ENCODE results near the gene NRG3. TPM values are rescaled to one million over a fixed set of nuclear protein-coding genes. Genes with fewer than 3 reads are reported as not detected.

The NRG3 gene
- total RNA-seq, 1 experiment from 2014 or later, result not detected

- DNase-seq (ENCODE audit: low read depth, low spot score) (no peak), ATAC-seq (no peak)
- no peaks in the 10 kb centered on the region for H4K20me1 ChIP-seq (ENCODE audit: insufficient read depth)
- peaks cover 5 to 15% of the 10 kb centered on the region in 2 experiments; a peak in 2 of 4 replicates for H3K9me3 ChIP-seq (ENCODE audit: control insufficient read depth in 1 of 2, insufficient read depth in 1 of 2, low read depth in 1 of 2, low read length in 2 of 2)
- no peaks in the 10 kb centered on the region for H3K79me2 ChIP-seq (ENCODE audit: insufficient read depth, low read length)
- ChIA-PET RAD21 (ENCODE audit: low non-redundant PET in 1 of 2, low total read pairs in 2 of 2, uncharacterized antibody in 2 of 2, unreplicated experiment in 2 of 2) (no interaction called here), CTCF (no interaction called here), POLR2A (no interaction called here)
- no peaks in the 10 kb centered on the region for H3K27me3 ChIP-seq (ENCODE audit: insufficient read depth, low read length)
- no TSS peak for BruUV-seq (replicated peaks)
- no peak overlapping the region for H3K27ac ChIP-seq (ENCODE audit: low read depth, low read length)
- no peak overlapping the region for H3K4me3 ChIP-seq (replicated peaks in 1 of 2; ENCODE audit: low read depth in 1 of 2, low read length in 2 of 2)
- no peaks in the 10 kb centered on the region for H3K36me3 ChIP-seq (ENCODE audit: control insufficient read depth in 1 of 2, insufficient read depth in 2 of 2, low read length in 2 of 2)
- no peak for TF ChIP-seq EZH2 (IDR thresholded peaks at IDR 0.05)
- no peak for TF ChIP-seq SIN3A (IDR thresholded peaks at IDR 0.05; ENCODE audit: low read depth)
- H3K4me1 ChIP-seq (ENCODE audit: control insufficient read depth in 1 of 2, insufficient read depth in 2 of 2, low read length in 2 of 2), result no peaks in the 10 kb centered on the region
- H3K9ac ChIP-seq (ENCODE audit: low read length), result no peak overlapping the region
- H3K4me2 ChIP-seq (ENCODE audit: low read length), result no peak overlapping the region
- H3K9me2 ChIP-seq (ENCODE audit: insufficient read depth), result no peaks in the 10 kb centered on the region
- intact Hi-C loops (cut with micrococcal nuclease), result no loop called here
- H2AFZ ChIP-seq (ENCODE audit: low read depth, low read length, poor library complexity, severe bottlenecking), result no peak overlapping the region
Measured at GRCh38 chr10:82890573-82890972, 1015.6 kb downstream of the NRG3 start.

GRCh38 chr10:82908096-82908495 lies 1033.1 kb downstream of the NRG3 start:
- intact Hi-C loops (cut with micrococcal nuclease), result no loop called here
- DNase-seq (ENCODE audit: low read depth, low spot score) (no peak), ATAC-seq (no peak)
- H3K27ac ChIP-seq (ENCODE audit: low read depth, low read length), result no peak overlapping the region
- RAD21 ChIA-PET (ENCODE audit: low non-redundant PET in 1 of 2, low total read pairs in 2 of 2, uncharacterized antibody in 2 of 2, unreplicated experiment in 2 of 2), result no interaction called here
- POLR2A ChIA-PET, result no interaction called here
- BruUV-seq (replicated peaks), result no TSS peak
- no peaks in the 10 kb centered on the region for H3K27me3 ChIP-seq (ENCODE audit: insufficient read depth, low read length)
- no peak overlapping the region for H3K4me3 ChIP-seq (replicated peaks in 1 of 2; ENCODE audit: low read depth in 1 of 2, low read length in 2 of 2)
- H3K9me3 ChIP-seq (ENCODE audit: control insufficient read depth in 1 of 2, insufficient read depth in 1 of 2, low read depth in 1 of 2, low read length in 2 of 2), result peaks cover 5 to 28% of the 10 kb centered on the region in 2 experiments; a peak in 3 of 4 replicates
- no peak overlapping the region for H3K9ac ChIP-seq (ENCODE audit: low read length)
- no peaks in the 10 kb centered on the region for H3K4me1 ChIP-seq (ENCODE audit: control insufficient read depth in 1 of 2, insufficient read depth in 2 of 2, low read length in 2 of 2)
- no peaks in the 10 kb centered on the region for H4K20me1 ChIP-seq (ENCODE audit: insufficient read depth)
- H3K9me2 ChIP-seq (ENCODE audit: insufficient read depth), result no peaks in the 10 kb centered on the region
- CTCF ChIA-PET, result no interaction called here
- no peak overlapping the region for H2AFZ ChIP-seq (ENCODE audit: low read depth, low read length, poor library complexity, severe bottlenecking)
- H3K79me2 ChIP-seq (ENCODE audit: insufficient read depth, low read length), result no peaks in the 10 kb centered on the region
- no peaks in the 10 kb centered on the region for H3K36me3 ChIP-seq (ENCODE audit: control insufficient read depth in 1 of 2, insufficient read depth in 2 of 2, low read length in 2 of 2)
- H3K4me2 ChIP-seq (ENCODE audit: low read length), result no peak overlapping the region
- TF ChIP-seq CBX3 (IDR thresholded peaks at IDR 0.05; ENCODE audit: low read depth) (no peak), ZFX (IDR thresholded peaks at IDR 0.05) (no peak), ZBTB33 (IDR thresholded peaks at IDR 0.05; ENCODE audit: extremely low read depth, insufficient replicate concordance, low read length) (no peak), POLR2A (IDR thresholded peaks at IDR 0.05; ENCODE audit: borderline replicate concordance, extremely low read depth, insufficient read depth, insufficient read length) (no peak), CEBPB (IDR thresholded peaks at IDR 0.05; ENCODE audit: low read depth) (no peak), RAD21 (IDR thresholded peaks at IDR 0.05; ENCODE audit: low read depth) (no peak), CTCF (IDR thresholded peaks at IDR 0.05 in 2 of 3, conservative IDR thresholded peaks at IDR 0.05 in 1 of 3; ENCODE audit: borderline replicate concordance in 1 of 3, insufficient read depth in 1 of 3, low read depth in 2 of 3, low read length in 2 of 3) (no peak), JUND (IDR thresholded peaks at IDR 0.05) (no peak), ZNF274 (IDR thresholded peaks at IDR 0.05; ENCODE audit: low read depth, low read length) (no peak), ELF1 (IDR thresholded peaks at IDR 0.05; ENCODE audit: borderline replicate concordance, low read depth) (no peak), EZH2 (IDR thresholded peaks at IDR 0.05) (no peak), EZH2phosphoT487 (IDR thresholded peaks at IDR 0.05; ENCODE audit: borderline replicate concordance) (no peak), FOSL1 (IDR thresholded peaks at IDR 0.05; ENCODE audit: low read depth) (no peak), SIN3A (IDR thresholded peaks at IDR 0.05; ENCODE audit: low read depth) (no peak)
- TF ChIP-seq, protein P1, sequence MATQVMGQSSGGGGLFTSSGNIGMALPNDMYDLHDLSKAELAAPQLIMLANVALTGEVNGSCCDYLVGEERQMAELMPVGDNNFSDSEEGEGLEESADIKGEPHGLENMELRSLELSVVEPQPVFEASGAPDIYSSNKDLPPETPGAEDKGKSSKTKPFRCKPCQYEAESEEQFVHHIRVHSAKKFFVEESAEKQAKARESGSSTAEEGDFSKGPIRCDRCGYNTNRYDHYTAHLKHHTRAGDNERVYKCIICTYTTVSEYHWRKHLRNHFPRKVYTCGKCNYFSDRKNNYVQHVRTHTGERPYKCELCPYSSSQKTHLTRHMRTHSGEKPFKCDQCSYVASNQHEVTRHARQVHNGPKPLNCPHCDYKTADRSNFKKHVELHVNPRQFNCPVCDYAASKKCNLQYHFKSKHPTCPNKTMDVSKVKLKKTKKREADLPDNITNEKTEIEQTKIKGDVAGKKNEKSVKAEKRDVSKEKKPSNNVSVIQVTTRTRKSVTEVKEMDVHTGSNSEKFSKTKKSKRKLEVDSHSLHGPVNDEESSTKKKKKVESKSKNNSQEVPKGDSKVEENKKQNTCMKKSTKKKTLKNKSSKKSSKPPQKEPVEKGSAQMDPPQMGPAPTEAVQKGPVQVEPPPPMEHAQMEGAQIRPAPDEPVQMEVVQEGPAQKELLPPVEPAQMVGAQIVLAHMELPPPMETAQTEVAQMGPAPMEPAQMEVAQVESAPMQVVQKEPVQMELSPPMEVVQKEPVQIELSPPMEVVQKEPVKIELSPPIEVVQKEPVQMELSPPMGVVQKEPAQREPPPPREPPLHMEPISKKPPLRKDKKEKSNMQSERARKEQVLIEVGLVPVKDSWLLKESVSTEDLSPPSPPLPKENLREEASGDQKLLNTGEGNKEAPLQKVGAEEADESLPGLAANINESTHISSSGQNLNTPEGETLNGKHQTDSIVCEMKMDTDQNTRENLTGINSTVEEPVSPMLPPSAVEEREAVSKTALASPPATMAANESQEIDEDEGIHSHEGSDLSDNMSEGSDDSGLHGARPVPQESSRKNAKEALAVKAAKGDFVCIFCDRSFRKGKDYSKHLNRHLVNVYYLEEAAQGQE (IDR thresholded peaks at IDR 0.05; ENCODE audit: low read depth), result no peak
